Activated naive CD4-positive, alpha-beta T cell treated with anti-CD3 and anti-CD28 coated beads, Interleukin-2, amount 50 U/mL, for 16 hours (primary cell): ENCODE results near the gene UCP3.

Source experiments
- DNase-seq: peaks from one replicate; pipeline ENCODE4 v3.0.0-alpha.2; 2020

The UCP3 gene

GRCh38 chr11:73976451-73977151 is 32.3 kb downstream of the UCP3 start:
- no peak for DNase-seq

- DNase-seq = no peak
Observed at GRCh38 chr11:73975479-73975757, 33.5 kb downstream of the UCP3 start.

- no peak for DNase-seq
Observed at GRCh38 chr11:73974604-73975478, 34.0 kb downstream of the UCP3 start.

- DNase-seq = no peak
Observed at GRCh38 chr11:73972620-73973449, 36.0 kb downstream of the UCP3 start.

GRCh38 chr11:73972187-73972586 is 36.7 kb downstream of the UCP3 start:
- no peak for DNase-seq

GRCh38 chr11:73971175-73971719 is 37.6 kb downstream of the UCP3 start:
- no peak for DNase-seq

GRCh38 chr11:73969991-73970800 is 38.7 kb downstream of the UCP3 start:
- no peak for DNase-seq

- DNase-seq = no peak
Observed at GRCh38 chr11:73969091-73969490, 39.8 kb downstream of the UCP3 start.

- DNase-seq = no peak
Observed at GRCh38 chr11:73968356-73968966, 40.4 kb downstream of the UCP3 start.

GRCh38 chr11:73965764-73966121 is 43.1 kb downstream of the UCP3 start:
- no peak for DNase-seq

GRCh38 chr11:73965076-73965763 is 43.7 kb downstream of the UCP3 start:
- no peak for DNase-seq

GRCh38 chr11:73963861-73964260 is 45.0 kb downstream of the UCP3 start:
- DNase-seq = no peak

GRCh38 chr11:73962101-73962705 is 46.7 kb downstream of the UCP3 start:
- DNase-seq = no peak

GRCh38 chr11:73961321-73961720 is 47.6 kb downstream of the UCP3 start:
- DNase-seq = no peak

- no peak for DNase-seq
Observed at GRCh38 chr11:73958521-73959141, 50.3 kb downstream of the UCP3 start.

GRCh38 chr11:73957654-73958361 is 51.1 kb downstream of the UCP3 start:
- DNase-seq = no peak

GRCh38 chr11:73956876-73957653 is 51.8 kb downstream of the UCP3 start:
- DNase-seq = no peak

- DNase-seq = no peak
Observed at GRCh38 chr11:73951797-73952196, 57.1 kb downstream of the UCP3 start.
